Neural progenitor cell (in vitro differentiated cells): ENCODE data around the gene RTN4RL1. TPM values are rescaled to one million over a fixed set of nuclear protein-coding genes. Genes with fewer than 3 reads are reported as not detected.

Experiments
- DNase-seq: peaks from one replicate; pipeline ENCODE4 v3.0.0-alpha.2; 2016; ENCODE audit warnings: low spot score
- H2AFZ ChIP-seq: fragments of 200-600 bp; sonication (generic); replicated peaks from 2 replicates; pipeline ENCODE4 v1.6.1; 2016; ENCODE audit warnings: antibody characterized with exemption
- H3F3A ChIP-seq: fragments of 200-600 bp; sonication (generic); 2 replicates; pipeline ENCODE4 v1.6.1; 2016; ENCODE audit warnings: antibody characterized with exemption, low read depth
- H3K27ac ChIP-seq: fragments of 200-600 bp; sonication (generic); 2 replicates; pipeline ENCODE4 v1.5.1; 2016; ENCODE audit warnings: mild to moderate bottlenecking
- H3K27me3 ChIP-seq: fragments of 200-600 bp; sonication (generic); 2 replicates; pipeline ENCODE4 v1.6.1; 2016; ENCODE audit warnings: mild to moderate bottlenecking, moderate library complexity
- H3K36me3 ChIP-seq: fragments of 200-600 bp; sonication (generic); 2 replicates; pipeline ENCODE4 v1.5.1; 2016
- H3K4me1 ChIP-seq: fragments of 200-600 bp; sonication (generic); 2 replicates; pipeline ENCODE4 v1.6.1; 2016; ENCODE audit warnings: mixed run types
- H3K4me2 ChIP-seq: fragments of 200-600 bp; sonication (generic); 2 replicates; pipeline ENCODE4 v1.6.1; 2016
- H3K4me3 ChIP-seq: fragments of 200-600 bp; sonication (generic); 2 replicates; pipeline ENCODE4 v1.5.1; 2016
- H3K79me2 ChIP-seq: fragments of 200-600 bp; sonication (generic); 2 replicates; pipeline ENCODE4 v1.6.1; 2016; ENCODE audit warnings: low read depth
- H3K9ac ChIP-seq: fragments of 200-600 bp; sonication (generic); 2 replicates; pipeline ENCODE4 v1.6.1; 2016
- H3K9me3 ChIP-seq: fragments of 200-600 bp; sonication (generic); 2 replicates; pipeline ENCODE4 v1.5.1; 2016; ENCODE audit warnings: low read depth
- H4K20me1 ChIP-seq: fragments of 200-600 bp; sonication (generic); 2 replicates; pipeline ENCODE4 v1.6.1; 2016; ENCODE audit warnings: low read depth
- H3K27ac Mint-ChIP-seq: 3 replicates; pipeline ENCODE4 v1.8.0; 2021; ENCODE audit warnings: mixed read lengths
- H3K27me3 Mint-ChIP-seq: 2 replicates; pipeline ENCODE4 v1.8.0; 2022; ENCODE audit warnings: low read depth, mild to moderate bottlenecking, inconsistent platforms, moderate library complexity, mixed read lengths; ENCODE audit not compliant: insufficient read depth
- H3K36me3 Mint-ChIP-seq: 3 replicates; pipeline ENCODE4 v1.8.0; 2021; ENCODE audit warnings: mixed read lengths
- H3K4me1 Mint-ChIP-seq: 3 replicates; pipeline ENCODE4 v1.8.0; 2021; ENCODE audit warnings: mixed read lengths
- H3K4me3 Mint-ChIP-seq: 3 replicates; pipeline ENCODE4 v1.8.0; 2021; ENCODE audit warnings: mild to moderate bottlenecking, moderate library complexity, mixed read lengths
- H3K9me3 Mint-ChIP-seq: 3 replicates; pipeline ENCODE4 v1.8.0; 2020; ENCODE audit warnings: mixed read lengths
- CTCF ChIP-seq: fragments of 200-600 bp; sonication (generic); IDR thresholded peaks from 2 replicates; pipeline ENCODE4 v1.5.1; 2017; ENCODE audit warnings: antibody characterized with exemption, mild to moderate bottlenecking
- EZH2 ChIP-seq: fragments of 200-600 bp; sonication (generic); IDR thresholded peaks from 2 replicates; pipeline ENCODE4 v1.6.1; 2017; ENCODE audit warnings: antibody characterized with exemption, mild to moderate bottlenecking, moderate library complexity
- EZH2phosphoT487 ChIP-seq: fragments of 200-600 bp; sonication (generic); IDR thresholded peaks from 2 replicates; pipeline ENCODE4 v1.6.1; 2017; ENCODE audit warnings: antibody characterized with exemption
- total RNA-seq: library from RNA; depleted of rRNA; stranded (reverse); fragments of >200 nt; gene quantifications from 2 replicates; pipeline ENCODE4 v1.2.3, GENCODE V29; 2015; ENCODE audit warnings: low replicate concordance

The RTN4RL1 gene
- total RNA-seq, 1 donor from 2014 or later = 3.4 TPM

GRCh38 chr17:1969712-1970111 lies 55.4 kb downstream of the RTN4RL1 start:
- H3K27ac Mint-ChIP-seq = no peak overlapping the region
- H3F3A ChIP-seq = no peaks in the 10 kb centered on the region

GRCh38 chr17:1967213-1967612 lies 57.9 kb downstream of the RTN4RL1 start:
- peaks cover 45% of the 10 kb centered on the region for H3K4me1 Mint-ChIP-seq
- H3K27me3 Mint-ChIP-seq = peaks cover 5% of the 10 kb centered on the region
- no peaks in the 10 kb centered on the region for H3K79me2 ChIP-seq
- H3K9me3 Mint-ChIP-seq = no peaks in the 10 kb centered on the region
- H3K4me3 Mint-ChIP-seq = no peak overlapping the region
- TF ChIP-seq EZH2phosphoT487 (no peak), EZH2 (no peak), CTCF (no peak)
- no peaks in the 10 kb centered on the region for H3K36me3 ChIP-seq
- no peak overlapping the region for H3K4me3 ChIP-seq
- no peak overlapping the region for H3K9ac ChIP-seq
- DNase-seq = peak; percentile 25
- H3K4me2 ChIP-seq = no peak overlapping the region
- H3K27ac ChIP-seq = no peak overlapping the region
- no peak overlapping the region for H3K27ac Mint-ChIP-seq
- H3F3A ChIP-seq = peaks cover under 1% of the 10 kb centered on the region
- H3K4me1 ChIP-seq = peaks cover 12% of the 10 kb centered on the region
- peaks cover 3% of the 10 kb centered on the region for H3K36me3 Mint-ChIP-seq
- no peaks in the 10 kb centered on the region for H3K27me3 ChIP-seq
- H3K9me3 ChIP-seq = no peaks in the 10 kb centered on the region
- no peak overlapping the region for H2AFZ ChIP-seq
- H4K20me1 ChIP-seq = no peaks in the 10 kb centered on the region

More at GRCh38 chr17:1969712-1970111, 55.4 kb downstream of the RTN4RL1 start:
- H4K20me1 ChIP-seq = no peaks in the 10 kb centered on the region
- peaks cover 60% of the 10 kb centered on the region for H3K4me1 Mint-ChIP-seq
- no peaks in the 10 kb centered on the region for H3K79me2 ChIP-seq
- H3K9me3 Mint-ChIP-seq = no peaks in the 10 kb centered on the region
- H2AFZ ChIP-seq = no peak overlapping the region
- H3K4me2 ChIP-seq = no peak overlapping the region
- H3K9ac ChIP-seq = no peak overlapping the region
- no peaks in the 10 kb centered on the region for H3K9me3 ChIP-seq
- no peak overlapping the region for H3K4me3 ChIP-seq
- H3K4me3 Mint-ChIP-seq = no peak overlapping the region
- no peak overlapping the region for H3K27ac ChIP-seq
- H3K27me3 ChIP-seq = no peaks in the 10 kb centered on the region
- peaks cover 5% of the 10 kb centered on the region for H3K27me3 Mint-ChIP-seq
- peaks cover 12% of the 10 kb centered on the region for H3K4me1 ChIP-seq
- TF ChIP-seq EZH2phosphoT487 (no peak), CTCF (no peak), EZH2 (no peak)
- H3K36me3 Mint-ChIP-seq = peaks cover 3% of the 10 kb centered on the region
- no peaks in the 10 kb centered on the region for H3K36me3 ChIP-seq
- DNase-seq = no peak

GRCh38 chr17:1966274-1967086 lies 58.7 kb downstream of the RTN4RL1 start:
- Histone ChIP-seq H2AFZ (no peak overlapping the region), H4K20me1 (no peaks in the 10 kb centered on the region), H3K4me2 (no peak overlapping the region), H3K27ac (no peak overlapping the region), H3F3A (peaks cover 6% of the 10 kb centered on the region), H3K36me3 (no peaks in the 10 kb centered on the region), H3K27me3 (no peaks in the 10 kb centered on the region), H3K4me1 (peaks cover 12% of the 10 kb centered on the region), H3K9ac (no peak overlapping the region), H3K9me3 (no peaks in the 10 kb centered on the region), H3K79me2 (no peaks in the 10 kb centered on the region), H3K4me3 (no peak overlapping the region)
- H3K4me3 Mint-ChIP-seq = peak overlapping the region; percentile 69
- H3K36me3 Mint-ChIP-seq = peaks cover 3% of the 10 kb centered on the region
- DNase-seq = no peak
- no peaks in the 10 kb centered on the region for H3K9me3 Mint-ChIP-seq
- H3K4me1 Mint-ChIP-seq = peaks cover 45% of the 10 kb centered on the region
- TF ChIP-seq CTCF = no peak
- TF ChIP-seq EZH2phosphoT487 = no peak
- TF ChIP-seq EZH2 = no peak
- H3K27me3 Mint-ChIP-seq = peaks cover 5% of the 10 kb centered on the region
- peak overlapping the region; percentile 89 for H3K27ac Mint-ChIP-seq
